Raji (cell line): Measurements from ENCODE around the gene RIPK4.

ENCODE experiments used
- POLR2A ChIP-seq: IDR thresholded peaks from 2 replicates; pipeline ENCODE4 v1.6.1; 2011; ENCODE audit warnings: low read depth, low read length, control low read depth; ENCODE audit not compliant: insufficient read depth

RIPK4 gene

DNA sequence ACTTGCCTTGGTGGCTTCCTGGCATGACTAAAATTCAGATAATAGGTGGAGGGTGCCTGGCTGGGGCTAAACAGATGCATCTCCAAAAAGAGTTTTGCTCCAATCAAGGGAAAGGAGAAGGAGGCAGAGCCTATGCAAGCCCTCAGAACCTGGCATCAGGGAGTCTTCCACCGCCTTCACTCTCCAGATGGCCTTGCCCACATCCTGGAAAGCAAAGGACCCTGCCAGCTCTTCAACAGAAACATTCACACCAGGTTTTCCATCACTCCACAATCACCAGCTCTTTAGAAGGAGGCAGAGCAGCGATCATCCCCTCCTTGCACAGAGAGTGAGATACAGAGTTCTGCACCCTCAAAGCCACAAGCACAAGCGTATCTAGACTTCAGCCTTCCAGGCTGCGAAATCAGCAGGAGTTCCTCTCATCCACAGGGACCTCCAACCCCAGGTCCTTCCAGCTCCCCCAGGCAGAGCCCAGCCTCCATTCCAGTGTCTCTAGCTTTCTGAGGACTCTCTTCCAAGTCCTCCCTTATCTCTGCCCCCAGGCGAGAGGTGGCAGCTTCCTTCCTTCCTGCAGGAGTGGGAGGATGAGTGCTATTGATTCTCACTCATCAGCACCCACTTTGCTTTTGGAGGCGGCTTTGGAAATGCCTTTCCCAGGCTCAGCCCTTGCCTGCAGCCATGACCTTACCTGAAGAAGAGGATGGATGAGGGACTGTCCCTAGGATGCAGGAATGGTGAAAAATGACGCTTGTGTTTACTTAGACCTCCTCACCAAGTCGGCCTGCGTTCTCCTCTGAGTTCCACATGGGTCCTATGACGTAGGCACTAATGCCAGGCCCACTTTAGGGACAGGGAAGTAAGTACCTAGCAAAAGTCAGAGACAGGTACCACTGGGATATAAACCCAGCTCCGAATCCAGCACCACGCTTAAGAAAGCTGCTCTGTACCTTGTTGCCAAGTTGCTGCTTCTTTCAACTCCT lies 75.4 kb downstream of the RIPK4 start:
- no peak for TF ChIP-seq POLR2A
